Kasumi-1 (cell line): Measurements from ENCODE around the gene LRRC57.

Experiments
- DNase-seq, 2 experiments: peaks; one replicate each; lab custom pipeline; 2025; lab: John Stamatoyannopoulos, UW

The LRRC57 gene

DNA sequence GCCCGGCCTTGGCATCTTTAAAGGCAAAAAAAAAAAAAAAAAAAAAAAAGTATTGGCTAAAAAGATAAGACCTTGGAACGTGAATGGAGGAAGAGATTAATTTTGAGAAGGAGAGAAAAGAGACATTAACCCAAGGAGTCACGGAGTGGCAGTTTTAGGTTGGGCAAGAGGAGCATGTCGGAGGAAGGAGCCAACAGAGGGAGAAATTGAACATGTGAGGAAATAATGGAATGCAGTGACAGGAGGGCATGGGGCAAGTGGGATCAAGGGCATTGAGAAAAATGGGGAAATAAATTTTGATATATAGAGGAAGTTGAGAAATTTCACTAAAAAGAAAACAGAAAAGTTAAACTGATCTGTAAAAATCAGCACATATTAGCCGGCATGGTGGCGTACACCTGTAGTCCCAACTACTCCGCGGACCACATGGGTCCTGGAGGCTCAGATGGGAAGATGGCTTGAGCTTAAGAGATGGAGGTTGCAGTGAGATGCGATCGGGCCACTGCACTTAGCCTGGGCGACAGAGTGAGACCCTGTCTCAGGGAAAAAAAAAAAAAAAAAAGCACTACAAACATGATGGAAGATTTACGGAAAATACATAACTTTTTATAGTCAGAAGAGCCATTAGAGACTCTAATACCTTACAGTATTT lies 1.3 kb upstream of the LRRC57 start:
- no peak for DNase-seq

DNA sequence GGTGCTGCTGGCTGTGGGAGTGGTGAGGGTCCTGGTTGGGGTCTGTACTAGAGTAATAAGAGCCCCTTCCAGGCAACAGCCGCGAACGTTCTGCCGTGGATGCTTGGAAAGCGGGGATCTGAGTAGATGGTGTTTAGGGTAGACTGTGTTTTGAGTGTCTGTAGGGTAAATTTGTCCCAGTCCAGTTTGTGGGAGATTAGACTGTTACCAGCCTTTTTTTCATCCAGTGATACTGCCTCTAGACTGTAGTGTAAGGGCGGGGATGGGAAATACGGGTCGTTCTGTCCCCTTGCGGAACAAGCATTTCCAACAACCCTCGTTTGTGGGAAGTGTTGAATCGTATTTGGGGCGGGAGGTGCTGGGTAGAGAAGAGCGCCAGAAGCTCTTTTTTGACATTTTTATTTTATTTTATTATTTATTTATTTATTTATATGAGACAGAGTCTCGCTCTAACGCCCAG lies 469 bp upstream of the LRRC57 start:
- DNase-seq: peak; percentile 17 to 22

DNA sequence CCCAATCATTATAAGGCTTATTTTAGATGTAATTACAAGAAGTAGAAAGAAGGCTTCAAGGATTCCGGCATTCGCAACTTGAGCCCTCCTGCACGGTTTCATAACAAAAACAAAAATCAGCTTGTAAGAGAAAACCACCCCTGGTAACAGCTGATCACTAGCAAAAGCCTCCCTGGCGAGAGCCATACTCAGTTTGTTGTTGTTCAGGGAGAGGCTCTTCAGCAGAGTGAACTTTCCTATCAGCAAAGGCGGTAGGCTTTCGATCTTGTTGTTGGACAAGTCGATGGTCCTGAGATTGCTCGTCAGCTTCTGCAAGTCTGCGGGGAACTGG lies 710 bp downstream of the LRRC57 start:
- DNase-seq: no peak

DNA sequence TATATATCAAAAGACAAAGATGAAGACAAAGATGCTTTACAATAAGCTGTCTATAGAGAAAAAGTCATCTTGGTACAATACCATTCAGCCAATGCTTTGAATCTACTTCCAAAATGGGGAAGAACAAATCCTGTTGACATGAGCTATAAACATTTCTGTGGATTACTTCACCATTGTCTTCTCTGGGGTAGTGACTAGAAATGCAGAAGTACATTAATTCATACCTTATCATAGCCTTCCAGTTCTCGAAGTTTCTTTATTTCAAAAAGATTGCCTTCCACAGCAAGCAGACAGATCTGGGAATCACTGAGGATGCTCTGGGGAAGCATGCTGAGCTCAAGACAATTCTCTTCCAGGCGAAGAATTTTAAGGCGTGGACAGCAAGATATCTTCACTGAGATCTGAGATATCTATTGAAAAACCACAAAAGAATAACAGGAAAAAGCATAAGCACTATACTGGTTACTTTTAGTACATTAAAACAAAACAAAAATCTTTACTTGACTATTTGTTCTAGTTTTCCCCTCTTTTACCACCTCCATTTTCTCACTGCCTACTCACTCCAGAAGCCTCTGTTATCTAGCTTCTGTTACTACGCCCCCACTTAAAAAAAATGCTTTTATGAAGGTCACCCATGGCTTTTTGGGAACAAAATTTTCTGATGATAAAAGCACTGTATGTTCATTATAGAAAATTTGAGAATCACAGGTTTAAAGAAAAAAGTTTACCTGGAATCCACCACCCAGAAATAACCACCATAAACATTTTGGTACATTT lies 3.6 kb downstream of the LRRC57 start:
- peak; percentile 28 for DNase-seq

DNA sequence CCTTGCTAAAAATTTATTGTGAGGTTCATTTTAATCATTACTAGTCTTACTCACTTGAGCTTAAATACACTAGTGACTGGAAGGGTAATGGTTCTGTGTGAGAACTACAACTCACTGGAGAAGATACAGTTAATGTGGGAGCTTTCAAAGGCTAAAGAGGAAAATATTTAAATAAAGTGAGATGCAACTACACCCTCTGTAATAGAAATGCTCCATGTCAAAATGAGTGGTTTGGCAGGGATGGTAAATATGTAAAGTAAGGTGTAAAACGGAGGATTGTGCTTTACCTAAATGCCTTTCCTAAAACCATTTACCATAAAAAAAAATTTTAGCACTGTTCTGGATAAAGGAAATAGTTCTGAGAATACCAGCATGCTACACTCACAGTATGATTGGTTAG lies 15.3 kb downstream of the LRRC57 start:
- no peak for DNase-seq

DNA sequence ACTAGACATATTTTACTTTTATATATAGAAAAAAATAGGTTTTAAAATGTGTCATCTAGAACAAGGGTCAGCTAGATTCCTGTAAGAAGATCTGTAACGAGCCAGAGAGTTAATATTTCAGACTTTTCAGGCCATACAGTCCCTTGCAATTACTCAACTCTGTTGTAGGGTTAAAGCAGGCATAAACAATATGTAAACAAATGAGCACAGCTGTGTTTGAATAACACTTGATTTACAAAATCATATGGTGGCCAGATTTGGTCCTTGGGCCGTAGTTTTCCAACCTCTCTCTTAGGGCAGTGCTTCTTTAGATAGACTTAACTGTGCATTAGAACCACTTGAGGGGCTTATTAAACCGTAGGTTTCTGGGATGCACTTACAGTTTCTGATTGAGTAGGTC lies 19.6 kb downstream of the LRRC57 start:
- no peak for DNase-seq

DNA sequence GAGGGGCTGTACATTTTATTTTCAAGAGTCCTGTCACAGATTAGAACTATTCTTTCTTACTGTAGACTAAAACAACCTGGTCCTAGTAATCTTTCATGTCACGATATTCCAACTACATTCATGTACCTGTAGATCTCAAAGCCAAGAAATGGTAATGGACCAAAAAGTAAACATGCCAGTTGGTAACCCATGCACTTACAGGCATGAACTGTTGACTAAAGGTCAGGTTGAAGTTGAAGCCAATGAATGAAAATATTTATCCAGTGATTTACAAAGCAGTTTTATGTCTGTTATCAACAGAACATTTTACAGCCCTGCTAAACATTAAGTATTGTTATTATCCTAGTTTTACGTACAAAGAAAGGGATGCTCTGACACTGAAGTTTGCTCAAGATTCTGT lies 25.3 kb downstream of the LRRC57 start:
- DNase-seq: no peak

DNA sequence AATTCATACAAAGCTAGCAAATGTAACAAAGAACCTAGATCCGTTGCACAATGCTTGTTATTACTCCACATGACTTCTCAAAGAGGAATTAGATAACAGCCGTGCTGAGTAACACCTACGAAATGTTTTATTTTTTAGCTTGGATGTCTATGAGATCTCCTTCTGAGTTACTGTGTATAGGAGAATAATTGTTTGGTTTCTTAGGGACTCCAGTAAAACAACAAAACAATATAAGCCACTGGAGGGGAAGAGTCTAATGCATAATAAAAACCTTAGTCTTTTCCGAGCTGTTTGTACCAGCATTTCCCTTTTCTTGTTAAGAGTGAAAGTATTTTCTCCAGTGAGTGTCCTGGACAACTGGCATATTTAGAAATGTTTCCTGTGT lies 37.6 kb downstream of the LRRC57 start:
- DNase-seq: peak in 1 of 2 experiments; percentile 28

DNA sequence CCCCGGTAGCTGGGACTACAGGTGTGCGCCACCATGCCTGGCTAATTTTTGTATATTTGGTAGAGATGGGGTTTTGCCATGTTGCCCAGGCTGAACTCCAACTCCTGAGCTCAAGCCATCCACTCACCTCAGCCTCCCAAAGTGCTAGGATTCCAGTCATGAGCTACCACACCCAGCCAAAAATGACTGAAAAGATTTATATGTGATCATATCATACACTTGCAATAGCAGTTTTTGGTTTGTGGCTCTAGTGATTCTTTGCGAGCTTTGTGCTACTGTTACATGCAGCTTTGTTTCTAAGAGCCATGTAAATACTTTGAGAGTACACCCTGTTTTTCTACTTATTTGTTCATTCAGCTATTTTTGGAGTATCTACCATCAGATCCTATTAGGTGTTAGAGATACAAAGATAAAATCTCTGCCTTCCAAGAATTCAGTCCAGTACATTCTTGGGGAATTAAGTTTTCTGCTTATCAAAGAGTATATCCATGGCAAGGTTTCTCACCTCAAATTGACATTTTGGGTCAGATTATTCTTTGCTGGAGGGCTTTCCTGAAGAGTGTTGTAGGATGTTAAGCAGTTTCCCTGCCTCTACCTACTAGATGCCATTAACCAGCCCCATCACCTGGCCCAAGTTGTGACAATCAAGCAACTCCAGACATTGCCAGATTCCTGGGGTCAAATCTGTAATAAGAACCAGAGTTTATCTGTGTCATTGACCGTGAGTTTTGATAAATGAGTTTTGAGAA lies 38.2 kb downstream of the LRRC57 start:
- DNase-seq: no peak

DNA sequence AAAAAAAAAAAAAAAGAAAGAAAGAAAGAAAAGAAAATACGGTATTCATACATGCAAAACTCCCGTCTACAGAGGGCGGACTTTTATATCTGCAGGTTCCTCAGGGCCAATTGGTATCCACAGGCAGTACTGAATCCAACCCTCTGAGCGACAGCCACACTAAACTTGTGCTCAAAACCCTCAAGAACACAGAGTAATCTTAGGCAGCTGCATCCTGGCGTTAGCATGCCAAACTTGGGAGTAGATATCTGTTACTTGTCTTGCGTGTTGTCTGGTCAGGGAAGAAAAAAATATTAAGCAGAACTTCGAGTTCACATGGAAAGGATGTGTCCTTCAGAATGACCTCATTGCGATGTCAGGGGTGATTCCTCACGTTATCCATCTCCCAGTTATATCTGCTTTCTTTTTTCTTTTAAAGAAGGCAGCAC lies 40.3 kb downstream of the LRRC57 start:
- no peak for DNase-seq

DNA sequence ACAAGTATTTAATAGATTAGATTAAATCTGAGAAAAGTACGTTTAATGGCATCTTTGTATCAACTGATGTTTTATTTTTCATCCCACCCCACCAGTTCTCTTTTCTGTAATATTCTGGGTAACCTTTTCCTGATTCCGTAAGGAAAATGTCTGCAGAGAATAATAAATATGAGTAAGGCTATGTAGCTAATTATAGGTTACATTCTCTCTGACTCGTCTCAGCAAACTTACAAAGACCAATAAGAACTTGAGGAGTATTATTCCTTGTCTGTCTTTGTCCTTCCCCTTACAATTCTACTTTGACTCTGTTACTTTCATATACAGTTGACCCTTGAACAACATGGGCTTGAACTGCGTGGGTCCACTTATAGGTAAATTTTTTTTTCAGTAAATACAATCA lies 41.1 kb downstream of the LRRC57 start:
- DNase-seq: no peak

DNA sequence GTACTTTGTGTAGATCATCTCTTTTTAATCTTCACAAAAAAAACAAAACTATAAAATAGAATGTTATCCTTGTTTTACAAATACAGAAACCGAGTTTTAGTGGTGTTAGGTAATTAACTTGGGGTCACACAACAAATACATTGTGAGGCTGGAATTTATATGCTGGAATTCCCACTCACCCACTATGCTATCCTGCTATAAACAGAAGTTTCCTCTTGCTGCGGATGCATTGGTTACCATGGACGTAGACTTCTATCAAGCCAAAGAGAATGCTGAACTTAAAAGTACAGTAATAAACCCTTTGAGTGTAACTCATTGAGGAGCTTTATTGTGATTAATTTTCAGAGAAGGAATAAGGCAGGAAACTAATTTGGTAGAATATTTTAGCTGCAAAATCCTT lies 44.0 kb downstream of the LRRC57 start:
- no peak for DNase-seq

DNA sequence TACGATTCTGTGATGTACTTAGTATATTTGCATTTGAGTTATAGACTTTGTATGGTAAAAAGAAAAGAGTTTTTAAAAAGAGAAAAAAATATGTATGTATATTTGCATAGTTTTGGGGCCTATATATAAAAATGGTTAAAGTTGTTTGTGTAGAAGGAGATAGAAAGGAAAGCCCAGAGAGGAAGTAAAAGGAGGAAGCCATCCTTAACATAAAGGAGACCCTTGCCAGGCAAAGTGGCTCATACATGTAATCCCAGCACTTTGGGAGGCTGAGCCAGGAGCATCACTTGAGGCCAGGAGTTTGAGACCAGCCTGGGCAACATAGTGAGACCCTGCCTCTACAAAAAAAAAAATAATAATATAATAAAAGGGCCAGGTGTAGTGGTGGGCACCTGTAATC lies 44.8 kb downstream of the LRRC57 start:
- DNase-seq: peak; percentile 3 to 4

DNA sequence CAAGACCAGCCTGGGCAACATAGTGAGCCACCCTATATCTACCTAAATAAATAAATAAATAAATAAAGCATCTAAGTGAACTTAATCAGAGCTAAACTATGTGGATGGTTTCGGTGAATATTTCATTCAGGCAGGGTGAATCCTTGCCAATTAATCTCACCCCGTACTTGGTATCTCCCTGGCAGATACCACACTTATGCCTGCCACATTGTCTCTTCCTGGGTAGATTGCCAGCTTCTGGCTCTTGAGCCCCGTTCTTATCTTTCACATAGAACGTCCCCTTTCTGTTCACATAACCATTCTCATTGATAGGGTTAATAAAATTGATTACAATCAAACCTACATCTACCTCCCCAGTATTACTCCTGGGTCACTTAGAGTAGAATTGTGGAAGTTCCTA lies 46.1 kb downstream of the LRRC57 start:
- DNase-seq: no peak

DNA sequence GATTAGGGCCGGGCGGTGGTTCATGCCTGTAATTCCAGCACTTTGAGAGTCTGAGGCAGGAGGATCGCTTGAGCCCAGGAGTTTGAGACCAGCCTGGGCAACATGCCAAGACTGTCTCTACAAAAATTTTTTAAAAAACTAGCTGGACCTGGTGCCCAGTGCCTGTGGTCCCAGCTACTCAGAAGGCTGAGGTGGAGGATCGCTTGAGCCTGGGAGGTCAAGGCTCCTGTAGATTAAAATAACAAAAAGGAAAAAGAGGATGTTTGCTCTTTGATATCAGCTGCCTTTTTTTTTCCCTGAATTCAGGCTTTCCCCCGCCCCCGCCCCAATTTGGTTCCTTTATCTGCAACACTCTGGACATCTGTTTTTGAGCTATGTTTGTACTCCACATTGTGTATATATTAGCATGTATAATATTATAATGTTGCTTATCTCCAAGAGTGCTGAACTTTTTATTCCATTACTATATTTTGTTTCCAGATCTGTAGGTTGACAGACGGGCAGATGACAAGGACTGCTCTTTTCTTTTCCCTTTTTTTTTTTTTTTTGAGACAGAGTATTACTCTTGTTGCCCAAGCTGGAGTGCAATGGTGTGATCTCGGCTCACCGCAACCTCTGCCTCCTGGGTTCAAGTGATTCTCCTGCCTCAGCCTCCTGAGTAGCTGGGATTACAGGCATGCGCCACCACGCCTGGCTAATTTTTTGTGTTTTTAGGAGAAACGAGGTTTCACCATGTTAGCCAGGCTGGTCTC lies 48.6 kb downstream of the LRRC57 start:
- no peak for DNase-seq

DNA sequence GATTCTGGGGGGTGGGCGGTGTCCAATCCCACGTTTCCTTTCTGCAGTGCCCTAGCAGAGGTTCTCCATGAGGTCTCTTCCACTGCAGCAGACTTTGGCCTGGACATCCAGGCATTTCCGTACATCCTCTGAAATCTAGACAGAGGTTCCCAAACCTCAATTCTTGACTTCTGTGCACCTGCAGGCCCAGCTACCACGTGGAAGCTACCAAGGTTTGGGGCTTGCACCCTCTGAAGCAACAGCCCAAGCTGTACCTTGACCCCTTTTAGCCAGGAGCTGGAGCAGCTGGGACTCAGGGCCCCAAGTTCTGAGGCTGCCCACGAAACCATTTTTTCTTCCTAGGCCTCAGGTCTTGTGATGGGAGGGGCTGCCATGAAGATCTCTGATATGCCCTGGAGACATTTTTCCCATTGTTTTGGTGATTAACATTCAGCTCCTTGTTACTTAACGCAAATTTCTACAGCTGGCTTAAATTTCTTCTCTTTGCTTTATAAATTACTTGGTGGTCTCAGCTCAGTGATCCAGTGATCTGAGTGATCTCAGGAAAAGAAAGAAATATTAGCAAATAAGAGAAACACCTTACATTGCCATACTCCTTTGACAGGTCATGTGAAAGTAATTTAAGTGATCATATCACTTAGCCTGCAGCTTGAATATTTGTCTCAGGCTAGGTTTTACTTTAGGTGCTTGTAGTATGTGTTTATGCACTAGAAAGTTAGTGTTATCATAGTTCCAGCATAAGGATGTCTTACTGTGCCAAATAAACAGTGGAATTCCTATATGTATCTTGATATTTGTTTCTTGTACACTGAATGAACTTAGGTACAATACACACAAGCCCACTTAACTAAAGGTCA lies 50.2 kb downstream of the LRRC57 start:
- no peak for DNase-seq

DNA sequence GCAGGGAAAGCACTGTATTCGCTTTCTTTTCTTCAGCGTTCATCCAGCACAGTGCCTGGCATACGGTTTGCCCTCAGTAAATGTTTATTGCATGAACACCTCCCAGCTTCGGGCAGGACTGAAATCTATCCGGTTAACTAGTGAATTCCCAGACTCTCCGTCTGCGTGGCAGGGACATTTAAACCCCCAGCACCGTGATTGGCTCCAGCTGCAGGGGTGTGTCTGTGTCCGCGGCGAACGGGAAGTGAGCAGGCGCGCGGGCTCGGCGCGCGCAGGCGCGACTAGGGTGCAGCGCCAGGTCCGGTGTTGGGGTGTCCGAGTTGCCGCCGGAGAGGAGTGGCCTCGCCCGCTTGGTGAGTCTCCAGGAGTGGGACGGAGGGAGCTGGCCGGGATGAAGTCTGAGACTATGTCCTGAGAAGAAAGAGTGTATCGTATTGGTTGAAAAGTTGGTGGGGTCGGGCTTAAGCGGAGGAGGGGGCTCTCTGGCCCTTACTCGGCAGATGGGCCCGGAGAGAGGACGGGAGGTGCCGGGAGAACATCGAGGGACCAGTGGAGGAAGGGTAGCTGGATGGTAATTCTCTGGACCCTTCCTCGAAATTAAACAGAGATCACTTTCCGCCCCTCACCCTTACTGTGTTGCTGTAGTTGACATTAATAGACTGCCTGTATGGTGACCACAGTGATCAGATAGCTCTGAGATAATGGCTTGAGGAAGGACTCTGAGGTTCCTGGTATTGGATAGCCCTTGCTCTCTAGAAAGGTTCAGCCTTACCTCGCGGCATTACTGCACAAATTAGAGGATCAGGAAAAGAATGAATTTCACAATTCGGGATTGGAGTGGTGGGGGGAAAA lies 53.0 kb downstream of the LRRC57 start, which contains the start of gene SNAP23:
TSS of gene SNAP23 (plus strand) at position 274 of the 852 bp plus-strand sequence. CDS start 16,213 bp downstream, outside the sequence.
- peak; percentile 68 to 72 for DNase-seq

DNA sequence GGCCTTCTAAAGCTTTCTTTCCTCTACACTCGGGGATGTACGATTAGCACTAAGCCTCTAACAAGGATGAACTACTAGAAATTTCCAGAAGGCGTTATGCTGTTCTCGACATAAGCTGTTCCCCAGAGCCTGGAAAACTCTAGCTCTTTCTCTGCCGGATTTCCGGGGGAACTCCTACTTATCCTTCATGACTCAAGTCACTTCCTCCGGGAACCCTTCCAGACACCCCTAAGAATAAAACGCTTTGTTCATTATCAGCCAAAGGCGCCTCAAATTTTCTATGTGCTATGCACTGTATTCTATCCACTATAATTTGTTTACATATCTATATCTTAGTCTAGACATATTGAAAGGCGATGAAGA lies 53.6 kb downstream of the LRRC57 start:
- peak; percentile 2 to 16 for DNase-seq

DNA sequence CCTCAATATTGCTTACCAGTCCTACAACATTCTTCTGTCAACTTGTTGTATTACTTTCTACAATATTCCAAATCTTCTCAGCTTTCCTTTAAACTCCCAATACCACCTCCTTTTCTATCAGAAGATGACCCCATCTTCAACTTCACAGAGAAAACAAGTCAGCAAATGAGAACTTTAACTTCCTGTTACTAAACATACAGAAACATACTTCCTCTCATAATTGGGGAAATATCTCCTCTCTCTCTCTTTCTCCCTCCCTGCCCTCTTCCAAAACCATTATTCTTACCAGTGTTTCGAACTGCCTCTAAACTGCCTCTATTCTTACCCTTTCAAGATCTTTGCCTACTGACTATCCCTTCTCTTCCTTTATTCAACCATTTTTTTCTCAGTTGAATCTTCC lies 54.9 kb downstream of the LRRC57 start:
- peak; percentile 17 to 26 for DNase-seq

DNA sequence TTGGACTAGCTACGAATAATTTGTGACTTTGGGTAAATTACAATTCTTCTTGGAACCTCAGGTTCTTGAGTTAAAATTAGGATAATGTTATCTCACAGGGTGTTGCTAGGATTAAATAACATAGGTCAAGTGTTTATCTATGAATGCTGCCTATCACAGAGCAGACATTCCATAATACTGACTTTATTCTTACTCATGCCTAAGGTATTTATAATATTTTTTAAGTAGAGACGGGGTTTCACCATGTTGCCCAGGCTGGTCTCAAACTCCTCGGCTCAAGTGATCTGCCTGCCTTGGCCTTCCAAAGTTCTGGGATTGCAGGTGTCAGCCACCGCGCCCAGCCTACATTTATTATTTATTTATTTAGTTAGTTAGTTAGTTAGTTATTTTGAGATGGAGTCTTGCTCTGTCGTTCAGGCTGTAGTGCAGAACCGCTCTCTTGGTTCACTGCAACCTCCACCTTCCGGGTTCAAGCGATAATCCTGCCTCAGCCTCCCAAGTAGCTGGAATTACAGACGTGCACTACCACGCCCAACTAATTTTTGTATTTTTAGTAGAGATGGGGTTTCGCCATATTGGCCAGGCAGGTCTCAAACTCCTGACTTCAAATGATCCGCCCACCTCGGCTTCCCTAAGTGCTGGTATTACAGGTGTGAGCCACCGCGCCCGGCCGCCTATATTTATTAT lies 56.9 kb downstream of the LRRC57 start:
- no peak for DNase-seq
